HCT116 (cell line): ENCODE results near the gene ADAMTS1. TPM values are rescaled to one million over a fixed set of nuclear protein-coding genes. Genes with fewer than 3 reads are reported as not detected.

ENCODE experiments used
- ATAC-seq: fragments of 200-7000 bp; cut with Tn5 transposase; 2 replicates; pipeline ENCODE4 v1.9.1; 2020; ENCODE audit warnings: mild to moderate bottlenecking, moderate library complexity
- BruUV-seq: library from RNA; stranded (reverse); fragments of 400-500 nt; replicated peaks from 2 replicates; lab custom pipeline; 2021; lab: Mats Ljungman, UMichigan
- CTCF ChIA-PET: fragments of 300-600 bp; sonication (Branson Sonifier 250); formaldehyde crosslinking; loops from one replicate; lab custom pipeline; 2021; ENCODE audit warnings: antibody characterized with exemption; lab: Charles Lee
- POLR2A ChIA-PET: fragments of 300-600, 350-600 bp; sonication (Branson Sonifier 250); formaldehyde crosslinking; loops from one replicate; lab custom pipeline; 2021; ENCODE audit warnings: antibody characterized with exemption; lab: Charles Lee
- RAD21 ChIA-PET, 2 experiments: fragments of 300-600 bp; sonication (Branson Sonifier 250); formaldehyde crosslinking; loops; one replicate each; lab custom pipeline; 2023; ENCODE audit warnings: low total read pairs in 2 of 2; ENCODE audit not compliant: uncharacterized antibody in 2 of 2, unreplicated experiment in 2 of 2, low non-redundant PET in 1 of 2; lab: Charles Lee
- DNase-seq: peaks from one replicate; pipeline ENCODE4 v3.0.0-alpha.2; 2010; ENCODE audit warnings: low read depth, low spot score
- H2AFZ ChIP-seq: fragments of 200-600 bp; shearing (Covaris generic), sonication (generic); 2 replicates; pipeline ENCODE4 v1.6.1; 2017; ENCODE audit warnings: low read depth, mixed run types, mixed read lengths, antibody characterized with exemption, low read length; ENCODE audit not compliant: poor library complexity, severe bottlenecking
- H3K27ac ChIP-seq: 2 replicates; pipeline ENCODE4 v1.5.1; 2012; ENCODE audit warnings: low read depth, low read length
- H3K27me3 ChIP-seq: fragments of 200-600 bp; sonication (generic); 2 replicates; pipeline ENCODE4 v1.6.1; 2016; ENCODE audit warnings: mixed run types, low read length, mixed read lengths; ENCODE audit not compliant: insufficient read depth
- H3K36me3 ChIP-seq, 2 experiments: fragments of 200-500 bp in 1 of 2; fragments of 200-600 bp in 1 of 2; sonication (Bioruptor generic) in 1 of 2; sonication (generic) in 1 of 2; 2 replicates each; pipeline versions ENCODE4 v1.5.1 to v1.6.1; 2014 to 2016; ENCODE audit warnings: low read length in 2 of 2, inconsistent platforms in 1 of 2, mixed read lengths in 1 of 2, mixed run types in 1 of 2; ENCODE audit not compliant: insufficient read depth in 2 of 2, control insufficient read depth in 1 of 2
- H3K4me1 ChIP-seq, 2 experiments: fragments of 200-600 bp in 1 of 2; sonication (generic) in 1 of 2; 2 replicates each; pipeline versions ENCODE4 v1.5.1 to v1.6.1; 2012 to 2017; ENCODE audit warnings: low read length in 2 of 2, inconsistent platforms in 1 of 2, mild to moderate bottlenecking in 1 of 2, mixed read lengths in 1 of 2, mixed run types in 1 of 2, moderate library complexity in 1 of 2; ENCODE audit not compliant: insufficient read depth in 2 of 2, control insufficient read depth in 1 of 2
- H3K4me2 ChIP-seq: fragments of 200-600 bp; sonication (generic); 2 replicates; pipeline ENCODE4 v1.6.1; 2017; ENCODE audit warnings: mixed run types, low read length, mixed read lengths
- H3K4me3 ChIP-seq, 2 experiments: fragments of 200-600 bp in 1 of 2; sonication (generic) in 1 of 2; replicated peaks in 1 of 2; 2 replicates each; pipeline ENCODE4 v1.5.1; 2011 to 2016; ENCODE audit warnings: low read length in 2 of 2, control low read depth in 1 of 2, low read depth in 1 of 2, mild to moderate bottlenecking in 1 of 2, mixed read lengths in 1 of 2, mixed run types in 1 of 2
- H3K79me2 ChIP-seq: fragments of 200-600 bp; sonication (generic); 2 replicates; pipeline ENCODE4 v1.6.1; 2017; ENCODE audit warnings: mild to moderate bottlenecking, mixed run types, low read length, moderate library complexity, mixed read lengths; ENCODE audit not compliant: insufficient read depth
- H3K9ac ChIP-seq: fragments of 200-600 bp; sonication (generic); 2 replicates; pipeline ENCODE4 v1.6.1; 2016; ENCODE audit warnings: low read length, mixed read lengths
- H3K9me2 ChIP-seq: fragments of 200-600 bp; sonication (generic), shearing (Covaris generic); 2 replicates; pipeline ENCODE4 v1.6.1; 2017; ENCODE audit warnings: mixed run types, mild to moderate bottlenecking, moderate library complexity; ENCODE audit not compliant: insufficient read depth
- H3K9me3 ChIP-seq, 2 experiments: fragments of 200-500 bp in 1 of 2; fragments of 200-600 bp in 1 of 2; sonication (Bioruptor generic) in 1 of 2; sonication (generic) in 1 of 2; 2 replicates each; pipeline ENCODE4 v1.6.1; 2014 to 2017; ENCODE audit warnings: low read length in 2 of 2, mixed read lengths in 2 of 2, inconsistent platforms in 1 of 2, low read depth in 1 of 2, mild to moderate bottlenecking in 1 of 2, mixed run types in 1 of 2, moderate library complexity in 1 of 2; ENCODE audit not compliant: control insufficient read depth in 1 of 2, insufficient read depth in 1 of 2
- H4K20me1 ChIP-seq: fragments of 200-600 bp; sonication (generic), shearing (Covaris generic); 2 replicates; pipeline ENCODE4 v1.6.1; 2017; ENCODE audit warnings: mixed run types, mild to moderate bottlenecking, moderate library complexity; ENCODE audit not compliant: insufficient read depth
- CBX3 ChIP-seq: IDR thresholded peaks from 2 replicates; pipeline ENCODE4 v1.6.1; 2012; ENCODE audit warnings: low read depth
- CEBPB ChIP-seq: IDR thresholded peaks from 2 replicates; pipeline ENCODE4 v1.6.1; 2012; ENCODE audit warnings: low read depth
- EGR1 ChIP-seq: IDR thresholded peaks from 2 replicates; pipeline ENCODE4 v1.6.1; 2012; ENCODE audit warnings: low read depth
- EZH2 ChIP-seq: fragments of 200-600 bp; sonication (generic); IDR thresholded peaks from 2 replicates; pipeline ENCODE4 v1.6.1; 2017; ENCODE audit warnings: antibody characterized with exemption, mixed run types
- FOSL1 ChIP-seq: IDR thresholded peaks from 2 replicates; pipeline ENCODE4 v1.6.1; 2012; ENCODE audit warnings: low read depth
- POLR2A ChIP-seq: IDR thresholded peaks from 2 replicates; pipeline ENCODE4 v1.7.0; 2011; ENCODE audit warnings: borderline replicate concordance; ENCODE audit not compliant: insufficient read depth, insufficient read length; ENCODE audit errors: extremely low read depth
- TCF7L2 ChIP-seq: IDR thresholded peaks from 2 replicates; pipeline ENCODE4 v1.7.0; 2011; ENCODE audit warnings: borderline replicate concordance, inconsistent platforms; ENCODE audit not compliant: insufficient read depth, insufficient read length; ENCODE audit errors: extremely low read depth
- ZFX ChIP-seq: fragments of 450-650 bp; IDR thresholded peaks from 2 replicates; pipeline ENCODE4 v1.6.1; 2017
- ZNF274 ChIP-seq: fragments of 200-500 bp; sonication (Bioruptor generic); IDR thresholded peaks from 2 replicates; pipeline ENCODE4 v1.6.1; 2014; ENCODE audit warnings: mild to moderate bottlenecking, low read depth, low read length, inconsistent platforms
- intact Hi-C: fragments of 100-400 bp; cut with micrococcal nuclease; formaldehyde crosslinking; loops from 2 replicates; pipeline ENCODE4 v1.10.0; 2022
- total RNA-seq: library from RNA; stranded (reverse); gene quantifications from one replicate; pipeline ENCODE4 v1.2.1, GENCODE V29; 2021; ENCODE audit not compliant: unreplicated experiment
- TF ChIP-seq, protein P1 (sequence below): IDR thresholded peaks from 2 replicates; pipeline ENCODE4 v1.6.1; 2012; ENCODE audit warnings: low read depth
- TF ChIP-seq, protein P2 (sequence below): IDR thresholded peaks from 2 replicates; pipeline ENCODE4 v1.6.1; 2012
- TF ChIP-seq, protein P3 (sequence below), 3 experiments: fragments of 200-600 bp in 1 of 3; sonication (generic) in 1 of 3; IDR thresholded peaks in 2 of 3; conservative IDR thresholded peaks in 1 of 3; 2 replicates each; pipeline ENCODE4 v1.5.1; 2012 to 2017; ENCODE audit warnings: low read depth in 2 of 3, low read length in 2 of 3, antibody characterized with exemption in 1 of 3, borderline replicate concordance in 1 of 3, control low read depth in 1 of 3, mild to moderate bottlenecking in 1 of 3, mixed read lengths in 1 of 3, mixed run types in 1 of 3, moderate library complexity in 1 of 3; ENCODE audit not compliant: insufficient read depth in 1 of 3

Gene ADAMTS1
- total RNA-seq, 1 experiment from 2014 or later = 0.98 TPM

DNA sequence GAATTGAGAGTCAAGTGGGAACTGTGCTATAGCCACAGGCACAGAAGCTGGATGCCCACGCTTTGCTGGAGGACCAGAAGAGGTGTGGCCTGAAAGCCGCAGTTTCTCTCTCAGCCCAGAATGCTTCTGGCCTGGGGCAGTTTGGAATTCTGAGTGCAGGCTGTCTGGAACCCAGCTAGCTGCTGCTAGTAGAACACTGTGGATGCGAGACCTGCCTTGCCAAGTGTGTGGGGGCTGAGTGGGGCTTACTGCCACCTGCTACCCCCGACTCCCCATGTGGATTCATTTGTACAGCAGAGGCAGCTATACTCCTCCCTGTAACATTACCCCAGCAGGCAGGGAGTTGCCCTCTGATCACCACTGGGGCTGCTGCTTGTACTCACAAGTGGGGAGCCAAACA is 12.2 kb downstream of the ADAMTS1 start:
- ChIA-PET POLR2A (no interaction called here), RAD21 (no interaction called here)
- BruUV-seq = no TSS peak
- Histone ChIP-seq H3K27me3 (no peaks in the 10 kb centered on the region), H3K9me2 (no peaks in the 10 kb centered on the region), H3K27ac (no peak overlapping the region), H3K9me3 (peaks cover 13 to 31% of the 10 kb centered on the region in 2 experiments; a peak in 2 of 4 replicates), H3K9ac (no peak overlapping the region)
- ATAC-seq (no peak), DNase-seq (no peak)
- intact Hi-C loops = no loop called here
- TF ChIP-seq EGR1 (no peak), CBX3 (no peak), EZH2 (no peak), ZNF274 (no peak), FOSL1 (no peak)
- TF ChIP-seq, protein P1, sequence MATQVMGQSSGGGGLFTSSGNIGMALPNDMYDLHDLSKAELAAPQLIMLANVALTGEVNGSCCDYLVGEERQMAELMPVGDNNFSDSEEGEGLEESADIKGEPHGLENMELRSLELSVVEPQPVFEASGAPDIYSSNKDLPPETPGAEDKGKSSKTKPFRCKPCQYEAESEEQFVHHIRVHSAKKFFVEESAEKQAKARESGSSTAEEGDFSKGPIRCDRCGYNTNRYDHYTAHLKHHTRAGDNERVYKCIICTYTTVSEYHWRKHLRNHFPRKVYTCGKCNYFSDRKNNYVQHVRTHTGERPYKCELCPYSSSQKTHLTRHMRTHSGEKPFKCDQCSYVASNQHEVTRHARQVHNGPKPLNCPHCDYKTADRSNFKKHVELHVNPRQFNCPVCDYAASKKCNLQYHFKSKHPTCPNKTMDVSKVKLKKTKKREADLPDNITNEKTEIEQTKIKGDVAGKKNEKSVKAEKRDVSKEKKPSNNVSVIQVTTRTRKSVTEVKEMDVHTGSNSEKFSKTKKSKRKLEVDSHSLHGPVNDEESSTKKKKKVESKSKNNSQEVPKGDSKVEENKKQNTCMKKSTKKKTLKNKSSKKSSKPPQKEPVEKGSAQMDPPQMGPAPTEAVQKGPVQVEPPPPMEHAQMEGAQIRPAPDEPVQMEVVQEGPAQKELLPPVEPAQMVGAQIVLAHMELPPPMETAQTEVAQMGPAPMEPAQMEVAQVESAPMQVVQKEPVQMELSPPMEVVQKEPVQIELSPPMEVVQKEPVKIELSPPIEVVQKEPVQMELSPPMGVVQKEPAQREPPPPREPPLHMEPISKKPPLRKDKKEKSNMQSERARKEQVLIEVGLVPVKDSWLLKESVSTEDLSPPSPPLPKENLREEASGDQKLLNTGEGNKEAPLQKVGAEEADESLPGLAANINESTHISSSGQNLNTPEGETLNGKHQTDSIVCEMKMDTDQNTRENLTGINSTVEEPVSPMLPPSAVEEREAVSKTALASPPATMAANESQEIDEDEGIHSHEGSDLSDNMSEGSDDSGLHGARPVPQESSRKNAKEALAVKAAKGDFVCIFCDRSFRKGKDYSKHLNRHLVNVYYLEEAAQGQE = no peak
- TF ChIP-seq, all 23 proteins: peak for 0
- Histone ChIP-seq H4K20me1 (no peaks in the 10 kb centered on the region), H3K4me1 (no peaks in the 10 kb centered on the region), H3K4me3 (no peak overlapping the region), H3K4me2 (no peak overlapping the region), H2AFZ (no peak overlapping the region), H3K36me3 (no peaks in the 10 kb centered on the region), H3K79me2 (no peaks in the 10 kb centered on the region)
- CTCF ChIA-PET = no interaction called here

DNA sequence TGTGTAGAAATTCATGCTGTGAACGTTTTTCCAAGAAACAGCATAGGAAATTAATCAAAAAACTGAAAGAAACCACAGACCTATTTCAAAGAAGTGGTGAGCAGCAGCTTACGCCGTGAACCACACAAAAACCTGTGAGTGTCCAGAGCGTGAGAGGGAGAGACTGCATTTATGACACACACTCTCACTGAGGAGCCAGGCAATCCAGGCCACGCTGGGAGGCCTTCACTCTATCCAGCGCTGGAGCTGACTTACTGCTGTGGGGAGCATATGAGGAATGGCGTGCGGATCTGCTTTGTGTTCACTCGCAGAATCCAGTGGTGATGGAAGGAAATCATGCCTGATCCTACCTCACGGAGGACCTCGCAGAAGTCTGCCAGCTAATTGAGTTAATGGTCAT is 12.7 kb downstream of the ADAMTS1 start:
- CTCF ChIA-PET = no interaction called here
- no TSS peak for BruUV-seq
- Histone ChIP-seq H3K27ac (no peak overlapping the region), H3K79me2 (no peaks in the 10 kb centered on the region), H3K9ac (no peak overlapping the region), H3K4me1 (no peaks in the 10 kb centered on the region), H3K4me3 (no peak overlapping the region), H3K27me3 (no peaks in the 10 kb centered on the region), H4K20me1 (no peaks in the 10 kb centered on the region), H3K9me2 (no peaks in the 10 kb centered on the region), H3K4me2 (no peak overlapping the region), H3K36me3 (no peaks in the 10 kb centered on the region), H2AFZ (no peak overlapping the region), H3K9me3 (peaks cover 9 to 26% of the 10 kb centered on the region in 2 experiments; a peak in 2 of 4 replicates)
- RAD21 ChIA-PET = no interaction called here
- ATAC-seq (no peak), DNase-seq (no peak)
- intact Hi-C loops = no loop called here
- POLR2A ChIA-PET = no interaction called here
- TF ChIP-seq POLR2A (no peak), ZNF274 (no peak), ZFX (no peak), FOSL1 (no peak), EZH2 (no peak), TCF7L2 (no peak), CBX3 (no peak), CEBPB (no peak)
- TF ChIP-seq, protein P2, sequence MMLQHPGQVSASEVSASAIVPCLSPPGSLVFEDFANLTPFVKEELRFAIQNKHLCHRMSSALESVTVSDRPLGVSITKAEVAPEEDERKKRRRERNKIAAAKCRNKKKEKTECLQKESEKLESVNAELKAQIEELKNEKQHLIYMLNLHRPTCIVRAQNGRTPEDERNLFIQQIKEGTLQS = no peak
- TF ChIP-seq, protein P3, sequence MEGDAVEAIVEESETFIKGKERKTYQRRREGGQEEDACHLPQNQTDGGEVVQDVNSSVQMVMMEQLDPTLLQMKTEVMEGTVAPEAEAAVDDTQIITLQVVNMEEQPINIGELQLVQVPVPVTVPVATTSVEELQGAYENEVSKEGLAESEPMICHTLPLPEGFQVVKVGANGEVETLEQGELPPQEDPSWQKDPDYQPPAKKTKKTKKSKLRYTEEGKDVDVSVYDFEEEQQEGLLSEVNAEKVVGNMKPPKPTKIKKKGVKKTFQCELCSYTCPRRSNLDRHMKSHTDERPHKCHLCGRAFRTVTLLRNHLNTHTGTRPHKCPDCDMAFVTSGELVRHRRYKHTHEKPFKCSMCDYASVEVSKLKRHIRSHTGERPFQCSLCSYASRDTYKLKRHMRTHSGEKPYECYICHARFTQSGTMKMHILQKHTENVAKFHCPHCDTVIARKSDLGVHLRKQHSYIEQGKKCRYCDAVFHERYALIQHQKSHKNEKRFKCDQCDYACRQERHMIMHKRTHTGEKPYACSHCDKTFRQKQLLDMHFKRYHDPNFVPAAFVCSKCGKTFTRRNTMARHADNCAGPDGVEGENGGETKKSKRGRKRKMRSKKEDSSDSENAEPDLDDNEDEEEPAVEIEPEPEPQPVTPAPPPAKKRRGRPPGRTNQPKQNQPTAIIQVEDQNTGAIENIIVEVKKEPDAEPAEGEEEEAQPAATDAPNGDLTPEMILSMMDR (IDR thresholded peaks at IDR 0.05 in 2 of 3, conservative IDR thresholded peaks at IDR 0.05 in 1 of 3; ENCODE audit: borderline replicate concordance in 1 of 3, insufficient read depth in 1 of 3, low read depth in 2 of 3, low read length in 2 of 3) = no peak
